Smooth muscle cell (in vitro differentiated cells): ENCODE data around the gene SP140L. TPM values are rescaled to one million over a fixed set of nuclear protein-coding genes. Genes with fewer than 3 reads are reported as not detected.

Experiments
- DNase-seq: peaks from one replicate; lab custom pipeline; 2025; ENCODE audit not compliant: unreplicated experiment; lab: John Stamatoyannopoulos, UW
- H2AFZ ChIP-seq: fragments of 200-600 bp; sonication (generic); 2 replicates; pipeline ENCODE4 v1.6.0; 2016; ENCODE audit warnings: antibody characterized with exemption, low read depth, mild to moderate bottlenecking
- H3F3A ChIP-seq: fragments of 200-600 bp; sonication (generic); 2 replicates; pipeline ENCODE4 v1.6.0; 2017; ENCODE audit warnings: antibody characterized with exemption, low read depth
- H3K27ac ChIP-seq: fragments of 200-600 bp; sonication (generic); 2 replicates; pipeline ENCODE4 v1.5.1; 2016; ENCODE audit warnings: low read depth, mild to moderate bottlenecking
- H3K27me3 ChIP-seq: fragments of 200-600 bp; sonication (generic); 2 replicates; pipeline ENCODE4 v1.6.1; 2016; ENCODE audit warnings: low read depth, mild to moderate bottlenecking
- H3K36me3 ChIP-seq: fragments of 200-600 bp; sonication (generic); 2 replicates; pipeline ENCODE4 v1.5.1; 2016; ENCODE audit warnings: low read depth
- H3K4me1 ChIP-seq: fragments of 200-600 bp; sonication (generic); 2 replicates; pipeline ENCODE4 v1.5.1; 2016; ENCODE audit warnings: low read depth
- H3K4me2 ChIP-seq: fragments of 200-600 bp; sonication (generic); 2 replicates; pipeline ENCODE4 v1.6.0; 2016; ENCODE audit warnings: mild to moderate bottlenecking
- H3K4me3 ChIP-seq: fragments of 200-600 bp; sonication (generic); 2 replicates; pipeline ENCODE4 v1.5.1; 2016; ENCODE audit warnings: mild to moderate bottlenecking
- H3K79me2 ChIP-seq: fragments of 200-600 bp; sonication (generic); 2 replicates; pipeline ENCODE4 v1.6.0; 2016; ENCODE audit warnings: low read depth, mild to moderate bottlenecking
- H3K9ac ChIP-seq: fragments of 200-600 bp; sonication (generic); 2 replicates; pipeline ENCODE4 v1.6.0; 2016; ENCODE audit warnings: low read depth
- H3K9me3 ChIP-seq: fragments of 200-600 bp; sonication (generic); replicated peaks from 2 replicates; pipeline ENCODE4 v1.5.1; 2016; ENCODE audit warnings: low read depth
- H4K20me1 ChIP-seq: fragments of 200-600 bp; sonication (generic); 2 replicates; pipeline ENCODE4 v1.6.0; 2016; ENCODE audit warnings: low read depth
- WGBS: methylation state at CpG from one replicate; pipeline ENCODE4 v1.1.7; 2016; ENCODE audit warnings: low lambda C conversion rate; 5-methylcytosine and 5-hydroxymethylcytosine counted together
- polyA plus RNA-seq: library from polyadenylated mRNA; unstranded; fragments of >200 nt; fragmentation: Nextera tagmentation; extraction: Ambion mirVana; gene quantifications from 2 replicates; pipeline ENCODE4 v1.2.1, GENCODE V29; 2016
- total RNA-seq: library from RNA; depleted of rRNA; stranded (reverse); fragments of >200 nt; gene quantifications from 2 replicates; pipeline ENCODE4 v1.2.3, GENCODE V29; 2014
- TF ChIP-seq, protein P1 (sequence below): fragments of 200-600 bp; sonication (generic); IDR thresholded peaks from 2 replicates; pipeline ENCODE4 v1.5.1; 2017; ENCODE audit warnings: borderline replicate concordance, mild to moderate bottlenecking, antibody characterized with exemption; ENCODE audit not compliant: insufficient read depth, poor library complexity, severe bottlenecking

SP140L gene
- total and polyA plus RNA-seq, 2 experiments from 2014 or later = 0.90 to 1.6 TPM

- 89% methylated on average over 18 of the region's 18 CpGs for WGBS
- Histone ChIP-seq H4K20me1 (no peaks in the 10 kb centered on the region), H3K36me3 (no peaks in the 10 kb centered on the region), H3K4me2 (no peak overlapping the region), H3K4me3 (no peak overlapping the region), H3K79me2 (no peaks in the 10 kb centered on the region), H3K27me3 (no peaks in the 10 kb centered on the region), H2AFZ (no peak overlapping the region), H3K4me1 (no peaks in the 10 kb centered on the region), H3K9me3 (no peaks in the 10 kb centered on the region), H3F3A (no peaks in the 10 kb centered on the region), H3K27ac (no peak overlapping the region), H3K9ac (no peak overlapping the region)
- TF ChIP-seq, protein P1, sequence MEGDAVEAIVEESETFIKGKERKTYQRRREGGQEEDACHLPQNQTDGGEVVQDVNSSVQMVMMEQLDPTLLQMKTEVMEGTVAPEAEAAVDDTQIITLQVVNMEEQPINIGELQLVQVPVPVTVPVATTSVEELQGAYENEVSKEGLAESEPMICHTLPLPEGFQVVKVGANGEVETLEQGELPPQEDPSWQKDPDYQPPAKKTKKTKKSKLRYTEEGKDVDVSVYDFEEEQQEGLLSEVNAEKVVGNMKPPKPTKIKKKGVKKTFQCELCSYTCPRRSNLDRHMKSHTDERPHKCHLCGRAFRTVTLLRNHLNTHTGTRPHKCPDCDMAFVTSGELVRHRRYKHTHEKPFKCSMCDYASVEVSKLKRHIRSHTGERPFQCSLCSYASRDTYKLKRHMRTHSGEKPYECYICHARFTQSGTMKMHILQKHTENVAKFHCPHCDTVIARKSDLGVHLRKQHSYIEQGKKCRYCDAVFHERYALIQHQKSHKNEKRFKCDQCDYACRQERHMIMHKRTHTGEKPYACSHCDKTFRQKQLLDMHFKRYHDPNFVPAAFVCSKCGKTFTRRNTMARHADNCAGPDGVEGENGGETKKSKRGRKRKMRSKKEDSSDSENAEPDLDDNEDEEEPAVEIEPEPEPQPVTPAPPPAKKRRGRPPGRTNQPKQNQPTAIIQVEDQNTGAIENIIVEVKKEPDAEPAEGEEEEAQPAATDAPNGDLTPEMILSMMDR = no peak
- DNase-seq = no peak
Measured at GRCh38 chr2:230323385-230324106, 3.4 kb upstream of the SP140L start.

DNA sequence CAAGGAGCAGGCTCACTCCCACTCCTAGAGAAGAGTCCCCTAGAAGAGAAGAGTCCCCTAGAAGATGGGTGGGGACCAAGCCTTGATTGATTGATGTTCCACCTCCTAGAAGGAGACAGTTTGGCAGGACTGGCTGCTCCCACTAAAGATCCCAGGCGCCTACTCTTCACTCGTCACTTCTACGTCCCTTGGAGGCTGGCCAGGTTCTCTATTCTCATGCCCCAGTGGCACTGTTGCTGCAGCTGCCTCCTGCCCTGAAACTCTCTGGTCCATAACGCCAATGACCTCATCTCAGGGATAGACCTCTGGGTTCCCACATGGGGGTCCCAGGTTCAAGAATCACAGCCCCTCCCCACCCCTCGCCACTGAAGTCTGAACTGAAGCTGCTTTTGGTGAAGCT, 2.5 kb upstream of the SP140L start:
- H3K9me3 ChIP-seq = no peaks in the 10 kb centered on the region
- 90% methylated on average over 5 of the region's 5 CpGs for WGBS
- no peak overlapping the region for H3K27ac ChIP-seq
- H3F3A ChIP-seq = no peaks in the 10 kb centered on the region
- no peaks in the 10 kb centered on the region for H3K36me3 ChIP-seq
- TF ChIP-seq, protein P1 = no peak
- H3K4me3 ChIP-seq = no peak overlapping the region
- DNase-seq = no peak
- H3K79me2 ChIP-seq = no peaks in the 10 kb centered on the region
- H3K9ac ChIP-seq = no peak overlapping the region
- H4K20me1 ChIP-seq = no peaks in the 10 kb centered on the region
- H3K27me3 ChIP-seq = no peaks in the 10 kb centered on the region
- no peaks in the 10 kb centered on the region for H3K4me1 ChIP-seq
- no peak overlapping the region for H2AFZ ChIP-seq
- no peak overlapping the region for H3K4me2 ChIP-seq

DNA sequence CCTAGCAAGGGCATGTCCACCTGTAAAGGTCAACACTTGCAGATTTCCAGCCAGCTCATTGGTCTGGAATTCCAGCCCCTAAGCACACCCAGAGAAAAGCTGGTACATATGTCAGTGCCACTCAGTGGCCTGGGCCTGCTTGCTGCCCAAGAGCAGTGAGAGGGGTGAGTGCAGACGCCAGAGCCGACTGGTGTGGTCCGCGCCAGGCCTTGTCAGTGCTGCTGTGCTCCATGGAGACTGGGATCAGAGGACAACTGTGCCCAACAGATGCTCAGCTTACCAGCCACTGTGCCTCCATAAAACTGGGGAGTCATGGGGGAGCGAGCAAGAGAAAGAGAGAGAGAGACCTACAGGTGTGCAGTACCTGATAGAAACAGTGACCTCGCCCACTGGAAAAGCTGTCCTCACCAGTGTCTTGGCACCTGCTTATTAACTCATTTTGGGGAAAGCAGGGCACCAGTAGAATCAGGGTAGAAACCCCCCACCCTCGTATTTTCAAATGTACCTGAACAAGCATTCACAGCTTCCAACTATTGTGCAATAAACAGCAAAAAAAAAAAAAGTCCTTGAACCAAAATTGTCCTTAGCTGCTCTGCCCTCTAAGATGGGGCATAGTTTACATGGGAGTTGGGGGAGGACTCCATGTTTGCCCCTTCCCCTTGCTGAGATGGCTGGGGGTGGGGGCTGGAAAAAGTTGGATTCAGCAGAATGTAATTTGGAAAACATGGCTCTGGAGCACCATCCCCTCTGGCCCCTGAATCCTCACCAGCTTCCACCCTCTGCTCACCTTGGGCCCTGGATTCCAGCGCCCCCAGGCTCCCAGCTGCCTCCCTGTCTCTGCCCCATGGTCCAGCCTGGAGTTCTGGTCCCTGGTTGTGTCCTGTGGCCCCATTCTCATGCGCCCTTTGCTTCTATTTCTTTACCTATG, 1.4 kb upstream of the SP140L start:
- H3K27ac ChIP-seq = no peak overlapping the region
- H3K27me3 ChIP-seq = no peaks in the 10 kb centered on the region
- H4K20me1 ChIP-seq = no peaks in the 10 kb centered on the region
- no peak overlapping the region for H3K4me2 ChIP-seq
- H3K9me3 ChIP-seq = no peaks in the 10 kb centered on the region
- H3K9ac ChIP-seq = no peak overlapping the region
- no peaks in the 10 kb centered on the region for H3K79me2 ChIP-seq
- no peak for DNase-seq
- H3K4me3 ChIP-seq = no peak overlapping the region
- H2AFZ ChIP-seq = no peak overlapping the region
- no peaks in the 10 kb centered on the region for H3K36me3 ChIP-seq
- no peaks in the 10 kb centered on the region for H3F3A ChIP-seq
- 91% methylated on average over 9 of the region's 9 CpGs for WGBS
- H3K4me1 ChIP-seq = no peaks in the 10 kb centered on the region
- TF ChIP-seq, protein P1 = no peak
